HepG2 (cell line): ENCODE data around the gene MRNIP.

Experiments used
- ATAD3A ChIP-seq: sonication (generic); formaldehyde crosslinking; IDR thresholded peaks from 2 replicates; pipeline ENCODE4 v1.4.0; 2020; ENCODE audit warnings: missing genetic modification reagents
- NFYB ChIP-seq: sonication (generic); formaldehyde crosslinking; IDR thresholded peaks from 2 replicates; pipeline ENCODE4 v1.4.0; 2020; ENCODE audit warnings: missing genetic modification reagents
- TCF7 ChIP-seq: sonication (generic); IDR thresholded peaks from 2 replicates; pipeline ENCODE4 v1.6.1; 2016; ENCODE audit warnings: antibody characterized with exemption, low read depth
- ZBTB20 ChIP-seq: sonication (generic); formaldehyde crosslinking; IDR thresholded peaks from 2 replicates; pipeline ENCODE4 v1.8.1; 2023; ENCODE audit warnings: missing genetic modification reagents, low read depth, mild to moderate bottlenecking, borderline replicate concordance
- ZNF557 ChIP-seq: sonication (generic); formaldehyde crosslinking; IDR thresholded peaks from 2 replicates; pipeline ENCODE4 v1.4.0; 2020; ENCODE audit warnings: missing genetic modification reagents
- TF ChIP-seq, protein P1 (sequence below): IDR thresholded peaks from 2 replicates; pipeline ENCODE4 v1.6.1; 2012; ENCODE audit warnings: inconsistent platforms
- TF ChIP-seq, protein P2 (sequence below): sonication (generic); formaldehyde crosslinking; IDR thresholded peaks from 2 replicates; pipeline ENCODE4 v1.5.0; 2020; ENCODE audit warnings: mild to moderate bottlenecking, missing genetic modification reagents, moderate library complexity
- TF ChIP-seq, protein P3 (sequence below): IDR thresholded peaks from 2 replicates; pipeline ENCODE4 v1.4.0; 2020; ENCODE audit warnings: mild to moderate bottlenecking, missing genetic modification reagents

DNA sequence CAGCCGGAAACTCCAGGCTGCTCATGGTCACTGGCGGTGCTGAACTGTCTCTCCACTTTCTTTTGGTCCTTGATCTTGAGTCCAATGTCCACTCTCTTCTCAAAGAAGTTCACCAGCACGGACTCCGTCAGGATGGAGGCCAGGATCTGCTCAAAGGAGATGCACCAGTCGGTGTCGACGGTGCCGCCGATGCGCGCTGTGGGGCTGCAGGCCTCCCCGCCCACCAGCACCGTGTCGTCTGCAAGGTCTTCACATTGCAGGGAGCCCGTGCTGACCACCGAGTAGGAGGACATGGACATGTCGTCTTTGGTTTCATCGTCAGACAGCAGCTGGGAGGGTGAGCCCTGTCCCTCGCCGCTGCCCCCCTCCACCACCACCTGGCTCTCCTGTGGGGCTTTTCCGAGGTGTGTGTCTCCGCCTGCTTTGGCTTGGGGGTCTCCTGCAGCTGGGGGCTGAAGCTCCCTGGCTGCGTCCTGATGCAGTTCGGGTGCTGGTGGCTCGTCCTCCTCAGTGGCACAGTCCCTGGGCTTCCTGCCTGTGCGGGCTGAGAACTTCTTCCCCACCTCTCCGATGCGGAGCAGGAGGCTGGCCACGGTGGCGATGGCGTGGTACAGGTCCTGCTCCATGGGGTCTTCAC is 5.0 kb upstream of the MRNIP start:
- TF ChIP-seq NFYB (CRISPR knock-in tag) (no peak), TCF7 (no peak), ATAD3A (CRISPR knock-in tag) (no peak), ZNF557 (CRISPR knock-in tag) (no peak), ZBTB20 (no peak)
- TF ChIP-seq, protein P1, sequence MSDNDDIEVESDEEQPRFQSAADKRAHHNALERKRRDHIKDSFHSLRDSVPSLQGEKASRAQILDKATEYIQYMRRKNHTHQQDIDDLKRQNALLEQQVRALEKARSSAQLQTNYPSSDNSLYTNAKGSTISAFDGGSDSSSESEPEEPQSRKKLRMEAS = no peak
- TF ChIP-seq, protein P2, sequence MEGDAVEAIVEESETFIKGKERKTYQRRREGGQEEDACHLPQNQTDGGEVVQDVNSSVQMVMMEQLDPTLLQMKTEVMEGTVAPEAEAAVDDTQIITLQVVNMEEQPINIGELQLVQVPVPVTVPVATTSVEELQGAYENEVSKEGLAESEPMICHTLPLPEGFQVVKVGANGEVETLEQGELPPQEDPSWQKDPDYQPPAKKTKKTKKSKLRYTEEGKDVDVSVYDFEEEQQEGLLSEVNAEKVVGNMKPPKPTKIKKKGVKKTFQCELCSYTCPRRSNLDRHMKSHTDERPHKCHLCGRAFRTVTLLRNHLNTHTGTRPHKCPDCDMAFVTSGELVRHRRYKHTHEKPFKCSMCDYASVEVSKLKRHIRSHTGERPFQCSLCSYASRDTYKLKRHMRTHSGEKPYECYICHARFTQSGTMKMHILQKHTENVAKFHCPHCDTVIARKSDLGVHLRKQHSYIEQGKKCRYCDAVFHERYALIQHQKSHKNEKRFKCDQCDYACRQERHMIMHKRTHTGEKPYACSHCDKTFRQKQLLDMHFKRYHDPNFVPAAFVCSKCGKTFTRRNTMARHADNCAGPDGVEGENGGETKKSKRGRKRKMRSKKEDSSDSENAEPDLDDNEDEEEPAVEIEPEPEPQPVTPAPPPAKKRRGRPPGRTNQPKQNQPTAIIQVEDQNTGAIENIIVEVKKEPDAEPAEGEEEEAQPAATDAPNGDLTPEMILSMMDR = no peak
- TF ChIP-seq, protein P3, sequence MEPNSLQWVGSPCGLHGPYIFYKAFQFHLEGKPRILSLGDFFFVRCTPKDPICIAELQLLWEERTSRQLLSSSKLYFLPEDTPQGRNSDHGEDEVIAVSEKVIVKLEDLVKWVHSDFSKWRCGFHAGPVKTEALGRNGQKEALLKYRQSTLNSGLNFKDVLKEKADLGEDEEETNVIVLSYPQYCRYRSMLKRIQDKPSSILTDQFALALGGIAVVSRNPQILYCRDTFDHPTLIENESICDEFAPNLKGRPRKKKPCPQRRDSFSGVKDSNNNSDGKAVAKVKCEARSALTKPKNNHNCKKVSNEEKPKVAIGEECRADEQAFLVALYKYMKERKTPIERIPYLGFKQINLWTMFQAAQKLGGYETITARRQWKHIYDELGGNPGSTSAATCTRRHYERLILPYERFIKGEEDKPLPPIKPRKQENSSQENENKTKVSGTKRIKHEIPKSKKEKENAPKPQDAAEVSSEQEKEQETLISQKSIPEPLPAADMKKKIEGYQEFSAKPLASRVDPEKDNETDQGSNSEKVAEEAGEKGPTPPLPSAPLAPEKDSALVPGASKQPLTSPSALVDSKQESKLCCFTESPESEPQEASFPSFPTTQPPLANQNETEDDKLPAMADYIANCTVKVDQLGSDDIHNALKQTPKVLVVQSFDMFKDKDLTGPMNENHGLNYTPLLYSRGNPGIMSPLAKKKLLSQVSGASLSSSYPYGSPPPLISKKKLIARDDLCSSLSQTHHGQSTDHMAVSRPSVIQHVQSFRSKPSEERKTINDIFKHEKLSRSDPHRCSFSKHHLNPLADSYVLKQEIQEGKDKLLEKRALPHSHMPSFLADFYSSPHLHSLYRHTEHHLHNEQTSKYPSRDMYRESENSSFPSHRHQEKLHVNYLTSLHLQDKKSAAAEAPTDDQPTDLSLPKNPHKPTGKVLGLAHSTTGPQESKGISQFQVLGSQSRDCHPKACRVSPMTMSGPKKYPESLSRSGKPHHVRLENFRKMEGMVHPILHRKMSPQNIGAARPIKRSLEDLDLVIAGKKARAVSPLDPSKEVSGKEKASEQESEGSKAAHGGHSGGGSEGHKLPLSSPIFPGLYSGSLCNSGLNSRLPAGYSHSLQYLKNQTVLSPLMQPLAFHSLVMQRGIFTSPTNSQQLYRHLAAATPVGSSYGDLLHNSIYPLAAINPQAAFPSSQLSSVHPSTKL (CRISPR knock-in tag) = no peak
